Ishikawa (cell line): ENCODE measurements around the gene PLEKHA1.

Experiments
- CEBPB ChIP-seq: IDR thresholded peaks from 2 replicates; pipeline ENCODE4 v1.6.1; 2012
- CREB1 ChIP-seq: IDR thresholded peaks from 2 replicates; pipeline ENCODE4 v1.6.1; 2012; ENCODE audit warnings: low read depth
- EP300 ChIP-seq: IDR thresholded peaks from 2 replicates; pipeline ENCODE4 v1.6.1; 2012; ENCODE audit warnings: borderline replicate concordance
- FOXM1 ChIP-seq: IDR thresholded peaks from 2 replicates; pipeline ENCODE4 v1.6.1; 2012; ENCODE audit warnings: low read depth, borderline replicate concordance
- TAF1 ChIP-seq: IDR thresholded peaks from 2 replicates; pipeline ENCODE4 v1.6.1; 2012; ENCODE audit warnings: low read depth, mild to moderate bottlenecking
- TEAD4 ChIP-seq: IDR thresholded peaks from 2 replicates; pipeline ENCODE4 v1.6.1; 2012
- TF ChIP-seq, protein P1 (sequence below): IDR thresholded peaks from 2 replicates; pipeline ENCODE4 v1.6.1; 2012
- TF ChIP-seq, protein P2 (sequence below): IDR thresholded peaks from 2 replicates; pipeline ENCODE4 v1.6.1; 2012; ENCODE audit warnings: low read depth, mild to moderate bottlenecking
- TF ChIP-seq, protein P3 (sequence below): IDR thresholded peaks from 2 replicates; pipeline ENCODE4 v1.6.1; 2012

DNA sequence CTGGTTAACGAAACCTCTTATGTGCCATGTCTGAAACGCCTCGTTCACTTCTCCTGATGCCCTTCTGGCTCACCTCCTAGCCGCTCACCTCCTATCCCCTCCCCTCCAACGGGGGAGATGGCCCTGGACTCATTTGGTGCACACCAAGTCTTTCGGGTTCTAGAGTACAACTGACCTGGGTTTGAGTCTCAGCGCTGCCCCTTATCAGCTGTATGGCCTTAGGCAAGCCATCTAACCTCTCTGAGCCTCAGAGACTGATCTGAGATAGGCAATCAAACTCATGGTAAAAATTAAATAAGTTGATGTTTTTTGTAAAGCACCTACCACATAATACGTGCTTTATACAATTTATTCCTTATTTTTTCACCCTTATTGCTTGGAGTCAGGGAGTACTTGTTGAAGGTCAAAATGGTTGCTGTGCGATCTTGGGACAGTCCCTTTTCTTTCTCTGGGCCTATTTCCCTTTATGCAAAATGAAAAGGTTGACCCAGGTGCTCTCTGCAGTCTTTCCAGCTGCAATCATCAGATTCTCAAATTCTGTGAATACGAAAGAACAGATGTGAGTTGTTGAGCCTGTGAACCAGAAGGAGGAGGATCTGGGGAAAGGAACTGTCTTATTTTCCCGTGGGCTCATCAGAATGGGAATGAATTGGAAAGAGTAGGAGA is 31.2 kb upstream of the PLEKHA1 start:
- TF ChIP-seq, protein P1, sequence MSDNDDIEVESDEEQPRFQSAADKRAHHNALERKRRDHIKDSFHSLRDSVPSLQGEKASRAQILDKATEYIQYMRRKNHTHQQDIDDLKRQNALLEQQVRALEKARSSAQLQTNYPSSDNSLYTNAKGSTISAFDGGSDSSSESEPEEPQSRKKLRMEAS = no peak
- TF ChIP-seq, protein P2, sequence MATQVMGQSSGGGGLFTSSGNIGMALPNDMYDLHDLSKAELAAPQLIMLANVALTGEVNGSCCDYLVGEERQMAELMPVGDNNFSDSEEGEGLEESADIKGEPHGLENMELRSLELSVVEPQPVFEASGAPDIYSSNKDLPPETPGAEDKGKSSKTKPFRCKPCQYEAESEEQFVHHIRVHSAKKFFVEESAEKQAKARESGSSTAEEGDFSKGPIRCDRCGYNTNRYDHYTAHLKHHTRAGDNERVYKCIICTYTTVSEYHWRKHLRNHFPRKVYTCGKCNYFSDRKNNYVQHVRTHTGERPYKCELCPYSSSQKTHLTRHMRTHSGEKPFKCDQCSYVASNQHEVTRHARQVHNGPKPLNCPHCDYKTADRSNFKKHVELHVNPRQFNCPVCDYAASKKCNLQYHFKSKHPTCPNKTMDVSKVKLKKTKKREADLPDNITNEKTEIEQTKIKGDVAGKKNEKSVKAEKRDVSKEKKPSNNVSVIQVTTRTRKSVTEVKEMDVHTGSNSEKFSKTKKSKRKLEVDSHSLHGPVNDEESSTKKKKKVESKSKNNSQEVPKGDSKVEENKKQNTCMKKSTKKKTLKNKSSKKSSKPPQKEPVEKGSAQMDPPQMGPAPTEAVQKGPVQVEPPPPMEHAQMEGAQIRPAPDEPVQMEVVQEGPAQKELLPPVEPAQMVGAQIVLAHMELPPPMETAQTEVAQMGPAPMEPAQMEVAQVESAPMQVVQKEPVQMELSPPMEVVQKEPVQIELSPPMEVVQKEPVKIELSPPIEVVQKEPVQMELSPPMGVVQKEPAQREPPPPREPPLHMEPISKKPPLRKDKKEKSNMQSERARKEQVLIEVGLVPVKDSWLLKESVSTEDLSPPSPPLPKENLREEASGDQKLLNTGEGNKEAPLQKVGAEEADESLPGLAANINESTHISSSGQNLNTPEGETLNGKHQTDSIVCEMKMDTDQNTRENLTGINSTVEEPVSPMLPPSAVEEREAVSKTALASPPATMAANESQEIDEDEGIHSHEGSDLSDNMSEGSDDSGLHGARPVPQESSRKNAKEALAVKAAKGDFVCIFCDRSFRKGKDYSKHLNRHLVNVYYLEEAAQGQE = no peak
- TF ChIP-seq FOXM1 = no peak
- TF ChIP-seq EP300 = no peak
- no peak for TF ChIP-seq TAF1
- TF ChIP-seq, protein P3, sequence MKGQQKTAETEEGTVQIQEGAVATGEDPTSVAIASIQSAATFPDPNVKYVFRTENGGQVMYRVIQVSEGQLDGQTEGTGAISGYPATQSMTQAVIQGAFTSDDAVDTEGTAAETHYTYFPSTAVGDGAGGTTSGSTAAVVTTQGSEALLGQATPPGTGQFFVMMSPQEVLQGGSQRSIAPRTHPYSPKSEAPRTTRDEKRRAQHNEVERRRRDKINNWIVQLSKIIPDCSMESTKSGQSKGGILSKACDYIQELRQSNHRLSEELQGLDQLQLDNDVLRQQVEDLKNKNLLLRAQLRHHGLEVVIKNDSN = no peak
- TF ChIP-seq TEAD4 = no peak
- no peak for TF ChIP-seq CEBPB
- no peak for TF ChIP-seq CREB1
